Hepatocyte (in vitro differentiated cells): ENCODE data around the gene TMEM106C. TPM values are rescaled to one million over a fixed set of nuclear protein-coding genes. Genes with fewer than 3 reads are reported as not detected.

Experiments used
- DNase-seq: peaks from one replicate; pipeline ENCODE4 v3.0.0-alpha.2; 2016; ENCODE audit warnings: low spot score
- H2AFZ ChIP-seq: fragments of 200-600 bp; sonication (generic); 2 replicates; pipeline ENCODE4 v1.6.0; 2016; ENCODE audit warnings: antibody characterized with exemption, mild to moderate bottlenecking
- H3K27ac ChIP-seq: fragments of 200-600 bp; sonication (generic); 2 replicates; pipeline ENCODE4 v1.5.1; 2016; ENCODE audit warnings: mild to moderate bottlenecking
- H3K27me3 ChIP-seq: fragments of 200-600 bp; sonication (generic); 2 replicates; pipeline ENCODE4 v1.6.1; 2016
- H3K36me3 ChIP-seq: fragments of 200-600 bp; sonication (generic); replicated peaks from 2 replicates; pipeline ENCODE4 v1.5.1; 2016; ENCODE audit warnings: low read depth; ENCODE audit not compliant: insufficient read depth
- H3K4me1 ChIP-seq: fragments of 200-600 bp; sonication (generic); 2 replicates; pipeline ENCODE4 v1.5.1; 2016; ENCODE audit warnings: mild to moderate bottlenecking, moderate library complexity; ENCODE audit not compliant: insufficient read depth
- H3K4me2 ChIP-seq: fragments of 200-600 bp; sonication (generic); 2 replicates; pipeline ENCODE4 v1.6.0; 2016
- H3K4me3 ChIP-seq: fragments of 200-600 bp; sonication (generic); 2 replicates; pipeline ENCODE4 v1.5.1; 2016; ENCODE audit warnings: mild to moderate bottlenecking
- H3K79me2 ChIP-seq: fragments of 200-600 bp; sonication (generic); 2 replicates; pipeline ENCODE4 v1.6.0; 2017; ENCODE audit warnings: mild to moderate bottlenecking
- H3K9me2 ChIP-seq: fragments of 200-600 bp; sonication (generic); replicated peaks from 2 replicates; pipeline ENCODE4 v1.6.0; 2017; ENCODE audit warnings: mild to moderate bottlenecking; ENCODE audit not compliant: insufficient read depth
- H3K9me3 ChIP-seq: fragments of 200-600 bp; sonication (generic); 2 replicates; pipeline ENCODE4 v1.5.1; 2016; ENCODE audit warnings: low read depth, mild to moderate bottlenecking
- H4K20me1 ChIP-seq: fragments of 200-600 bp; sonication (generic); 2 replicates; pipeline ENCODE4 v1.6.0; 2016; ENCODE audit warnings: mild to moderate bottlenecking; ENCODE audit not compliant: insufficient read depth, poor library complexity, severe bottlenecking
- CTCF ChIP-seq: fragments of 200-600 bp; sonication (generic); IDR thresholded peaks from 2 replicates; pipeline ENCODE4 v1.5.1; 2016; ENCODE audit warnings: antibody characterized with exemption, mild to moderate bottlenecking; ENCODE audit not compliant: poor library complexity
- EZH2 ChIP-seq: fragments of 200-600 bp; sonication (generic); IDR thresholded peaks from 2 replicates; pipeline ENCODE4 v1.6.1; 2016; ENCODE audit warnings: antibody characterized with exemption, mild to moderate bottlenecking, borderline replicate concordance
- EZH2phosphoT487 ChIP-seq: fragments of 200-600 bp; sonication (generic); IDR thresholded peaks from one replicate; pipeline ENCODE4 v1.6.1; 2018; ENCODE audit warnings: antibody characterized with exemption, mild to moderate bottlenecking, low read depth, moderate library complexity; ENCODE audit not compliant: unreplicated experiment, severe bottlenecking
- WGBS: methylation state at CpG from one replicate; pipeline ENCODE4 v1.1.6; 2016; ENCODE audit warnings: low lambda C conversion rate; ENCODE audit errors: missing lambda C conversion rate; 5-methylcytosine and 5-hydroxymethylcytosine counted together
- polyA plus RNA-seq: library from polyadenylated mRNA; unstranded; fragments of >200 nt; fragmentation: Nextera tagmentation; extraction: Ambion mirVana; gene quantifications from 2 replicates; pipeline ENCODE4 v1.2.1, GENCODE V29; 2016
- total RNA-seq: library from RNA; depleted of rRNA; stranded (reverse); fragments of >200 nt; gene quantifications from 2 replicates; pipeline ENCODE4 v1.2.3, GENCODE V29; 2014

The TMEM106C gene
- total and polyA plus RNA-seq, 2 experiments from 2014 or later = 101 to 113 TPM

GRCh38 chr12:47978598-47978873 is 15.1 kb downstream of the TMEM106C start:
- 94% methylated on average over 7 of the region's 7 CpGs for WGBS
- Histone ChIP-seq H3K36me3 (no peaks in the 10 kb centered on the region), H3K4me3 (no peak overlapping the region), H3K9me2 (no peaks in the 10 kb centered on the region), H3K27ac (no peak overlapping the region), H3K79me2 (no peaks in the 10 kb centered on the region), H3K9me3 (no peaks in the 10 kb centered on the region), H2AFZ (no peak overlapping the region), H4K20me1 (no peaks in the 10 kb centered on the region), H3K4me1 (peaks cover 10% of the 10 kb centered on the region), H3K27me3 (no peaks in the 10 kb centered on the region), H3K4me2 (no peak overlapping the region)
- DNase-seq = no peak
- no peak for TF ChIP-seq EZH2phosphoT487
- TF ChIP-seq CTCF = no peak
- no peak for TF ChIP-seq EZH2

GRCh38 chr12:47979166-47979565 is 15.8 kb downstream of the TMEM106C start:
- Histone ChIP-seq H3K4me3 (no peak overlapping the region), H3K4me2 (no peak overlapping the region), H3K9me2 (no peaks in the 10 kb centered on the region), H4K20me1 (no peaks in the 10 kb centered on the region), H2AFZ (no peak overlapping the region), H3K79me2 (no peaks in the 10 kb centered on the region), H3K9me3 (no peaks in the 10 kb centered on the region), H3K4me1 (peaks cover 10% of the 10 kb centered on the region), H3K27me3 (no peaks in the 10 kb centered on the region), H3K36me3 (no peaks in the 10 kb centered on the region), H3K27ac (no peak overlapping the region)
- DNase-seq = no peak
- TF ChIP-seq EZH2 (no peak), EZH2phosphoT487 (no peak), CTCF (no peak)
- WGBS = 87% methylated on average over 5 of the region's 5 CpGs

- H4K20me1 ChIP-seq = no peaks in the 10 kb centered on the region
- no peak for TF ChIP-seq CTCF
- no peak for TF ChIP-seq EZH2
- TF ChIP-seq EZH2phosphoT487 = no peak
These were observed 16.3 kb downstream of the TMEM106C start for GRCh38 chr12:47979686-47980085.

DNA sequence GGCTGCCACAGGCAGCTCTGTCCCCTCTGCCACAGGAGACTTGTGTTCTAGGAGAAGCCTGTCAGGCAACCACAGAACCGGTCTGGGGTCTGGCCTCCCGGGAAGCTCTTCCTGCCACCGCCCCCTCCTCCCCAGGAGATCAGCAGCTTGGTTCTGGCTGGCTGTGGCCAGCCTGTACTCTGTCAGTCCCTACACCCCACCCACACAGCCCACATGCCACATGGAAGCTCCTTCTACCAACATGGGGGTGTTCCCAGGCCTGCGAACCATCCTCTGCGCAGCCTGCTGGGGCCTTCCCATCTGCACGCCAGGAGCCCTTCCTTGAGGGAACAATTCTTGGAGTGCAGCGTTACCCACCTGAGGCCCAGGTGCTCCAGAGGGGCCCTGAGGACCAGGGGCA is 16.8 kb downstream of the TMEM106C start:
- no peaks in the 10 kb centered on the region for H3K79me2 ChIP-seq
- no peak overlapping the region for H3K4me2 ChIP-seq
- H3K9me3 ChIP-seq = no peaks in the 10 kb centered on the region
- no peaks in the 10 kb centered on the region for H4K20me1 ChIP-seq
- no peak overlapping the region for H2AFZ ChIP-seq
- 70% methylated on average over 7 of the region's 7 CpGs for WGBS
- no peak for DNase-seq
- H3K27me3 ChIP-seq = no peaks in the 10 kb centered on the region
- no peaks in the 10 kb centered on the region for H3K36me3 ChIP-seq
- TF ChIP-seq EZH2phosphoT487 = no peak
- no peak for TF ChIP-seq CTCF
- TF ChIP-seq EZH2 = no peak
- no peak overlapping the region for H3K4me3 ChIP-seq
- no peak overlapping the region for H3K27ac ChIP-seq
- no peaks in the 10 kb centered on the region for H3K9me2 ChIP-seq
- peaks cover 10% of the 10 kb centered on the region for H3K4me1 ChIP-seq

More at GRCh38 chr12:47979686-47980085, 16.3 kb downstream of the TMEM106C start:
- H3K9me2 ChIP-seq = no peaks in the 10 kb centered on the region
- H3K27ac ChIP-seq = no peak overlapping the region
- H2AFZ ChIP-seq = no peak overlapping the region
- 95% methylated on average over 10 of the region's 11 CpGs for WGBS
- no peak for DNase-seq
- H3K4me3 ChIP-seq = no peak overlapping the region
- H3K9me3 ChIP-seq = no peaks in the 10 kb centered on the region
- no peaks in the 10 kb centered on the region for H3K27me3 ChIP-seq
- no peak overlapping the region for H3K4me2 ChIP-seq
- peaks cover 10% of the 10 kb centered on the region for H3K4me1 ChIP-seq
- no peaks in the 10 kb centered on the region for H3K79me2 ChIP-seq
- no peaks in the 10 kb centered on the region for H3K36me3 ChIP-seq
